ENCODE measurements around the gene RBSN.

The RBSN gene

DNA sequence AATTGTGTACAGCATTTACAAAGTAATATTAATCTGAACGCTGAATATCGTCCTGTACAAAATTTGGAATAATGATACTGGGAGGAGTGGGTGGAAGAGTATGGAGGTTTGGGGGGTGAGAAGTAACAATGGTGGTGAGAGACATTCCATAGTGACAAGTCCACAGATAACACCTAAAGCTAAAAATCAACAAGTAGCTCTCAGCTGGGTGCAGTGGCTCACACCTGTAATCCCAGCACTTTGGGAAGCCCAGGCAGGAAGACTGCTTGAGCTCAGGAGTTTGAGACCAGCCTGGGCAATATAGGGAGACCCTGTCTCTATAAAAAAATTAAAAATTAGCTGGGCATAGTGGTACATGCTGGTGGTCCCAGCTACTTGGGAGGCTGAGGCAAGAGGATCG, 38.9 kb downstream of the RBSN start:
- DNase-seq (ENCODE audit: low spot score) = no peak

DNA sequence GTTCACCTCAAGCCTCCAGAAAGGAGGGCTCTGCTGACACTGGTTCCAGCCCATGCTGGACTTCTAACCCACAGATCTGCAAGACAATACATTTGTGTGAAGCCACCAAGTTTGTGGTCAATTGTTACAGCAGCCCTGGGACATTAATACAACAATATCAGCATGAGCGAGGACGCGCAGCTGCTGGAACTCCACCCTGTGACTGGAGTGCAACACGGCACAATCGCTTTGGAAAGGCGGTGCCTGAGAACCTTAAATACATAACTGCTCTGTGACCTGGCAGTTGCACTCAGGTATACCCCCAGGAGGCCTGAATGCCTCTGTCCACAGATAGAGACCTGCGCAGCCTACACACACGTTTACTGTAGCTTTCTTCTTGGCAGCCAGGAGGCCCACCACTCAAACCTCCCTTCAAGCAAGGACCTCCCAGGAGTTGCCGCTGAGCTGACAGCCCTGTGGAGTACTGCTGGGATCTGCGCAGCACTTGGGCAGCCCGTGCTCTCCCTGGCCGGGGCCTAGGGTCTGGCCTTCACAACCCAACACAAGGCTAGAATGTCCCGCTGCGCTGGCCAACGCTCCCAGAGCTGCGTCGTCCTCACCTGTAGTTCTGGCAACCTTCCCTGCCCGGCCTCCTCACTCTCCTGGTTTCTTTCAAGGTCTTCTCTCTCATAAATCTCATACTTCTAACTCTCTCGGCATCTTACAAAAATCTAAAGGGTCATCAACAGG, 42.1 kb downstream of the RBSN start:
- no peak for DNase-seq (ENCODE audit: low spot score)

DNA sequence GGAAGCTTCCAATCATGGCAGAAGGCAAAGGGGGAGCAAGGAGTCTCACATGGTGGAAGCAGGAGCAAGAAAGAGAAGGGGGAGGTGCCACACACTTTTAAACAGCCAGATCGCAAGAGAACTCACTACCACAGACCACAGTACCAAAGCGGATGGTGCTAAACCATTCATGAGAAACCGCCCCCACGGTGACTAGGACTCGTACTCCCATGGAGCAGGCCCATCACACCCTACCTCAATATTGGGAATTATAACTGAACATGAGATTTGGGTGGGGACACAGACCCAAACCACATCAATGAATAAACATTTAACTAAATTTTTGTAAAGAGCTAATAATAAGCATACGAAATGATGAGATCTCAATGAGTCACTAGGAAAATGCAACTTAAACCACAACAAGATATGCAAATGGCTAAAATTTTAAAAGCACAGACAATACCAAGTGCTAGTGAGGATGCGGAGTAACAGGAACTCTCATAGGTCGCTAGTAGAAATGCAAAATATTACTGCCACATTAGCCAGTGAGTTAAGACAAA, 43.9 kb downstream of the RBSN start:
- no peak for DNase-seq (ENCODE audit: low spot score)

DNA sequence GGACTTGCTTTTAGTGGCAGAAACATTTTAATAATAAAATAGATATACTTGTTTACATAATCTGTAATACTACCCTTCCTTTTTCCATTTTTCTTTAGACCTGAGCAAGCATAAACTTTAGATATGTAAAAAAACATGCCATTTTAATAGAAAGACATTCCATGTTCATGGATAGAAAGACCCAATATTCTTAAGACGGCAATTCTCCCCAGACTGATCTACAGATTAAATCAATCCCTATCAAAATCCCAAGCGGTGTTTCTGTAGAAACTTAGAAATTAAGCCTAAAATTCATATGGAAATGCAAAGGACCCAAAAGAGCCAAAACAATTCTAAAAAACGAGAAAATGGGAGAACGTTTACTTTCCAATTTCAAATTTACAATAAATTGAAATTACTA, 45.4 kb downstream of the RBSN start:
- DNase-seq (ENCODE audit: low spot score) = no peak

DNA sequence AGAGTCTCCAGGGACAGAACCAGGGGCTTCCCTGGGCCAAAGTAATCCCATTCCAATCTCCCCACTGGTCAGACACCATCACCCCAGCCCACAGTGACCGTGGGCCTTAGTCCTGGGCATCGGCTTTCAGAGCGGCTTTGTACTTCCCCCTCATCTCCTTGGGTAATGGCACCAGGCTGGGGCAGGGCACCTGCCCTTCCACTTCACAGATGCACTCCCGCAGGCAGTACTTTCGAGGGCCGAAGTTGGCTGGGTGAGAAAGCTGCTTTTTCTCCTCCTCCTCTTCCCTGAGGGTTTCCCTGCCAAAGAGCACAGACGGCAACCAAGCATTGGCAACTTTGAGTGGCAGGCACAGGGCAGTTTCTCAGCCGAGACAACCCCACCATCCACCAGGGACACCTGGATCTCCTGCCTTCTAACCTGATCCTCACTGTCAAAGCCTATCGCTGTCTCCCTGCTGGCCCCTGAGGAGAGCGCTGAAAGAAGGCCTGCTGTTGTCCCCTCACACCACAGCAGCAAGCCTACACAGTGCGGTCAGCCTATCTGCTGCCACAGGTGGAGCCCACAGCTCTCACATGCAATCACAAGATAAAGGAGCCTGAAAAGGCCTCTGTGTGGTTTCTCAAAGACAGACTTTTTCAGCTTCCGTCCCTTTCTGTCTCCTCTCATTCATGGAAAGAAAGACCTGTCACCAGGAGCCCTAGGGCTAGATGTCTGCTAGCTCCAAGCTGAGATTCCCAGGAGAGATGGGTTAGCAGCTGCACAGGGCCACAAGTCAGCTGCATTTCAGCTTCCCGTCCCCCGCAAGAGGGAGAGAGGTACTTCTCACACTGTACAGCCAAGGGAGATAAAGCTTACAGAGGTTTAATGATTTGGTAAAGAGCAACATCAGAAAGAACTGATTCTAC, 46.4 kb downstream of the RBSN start:
- DNase-seq (ENCODE audit: low spot score) = no peak

DNA sequence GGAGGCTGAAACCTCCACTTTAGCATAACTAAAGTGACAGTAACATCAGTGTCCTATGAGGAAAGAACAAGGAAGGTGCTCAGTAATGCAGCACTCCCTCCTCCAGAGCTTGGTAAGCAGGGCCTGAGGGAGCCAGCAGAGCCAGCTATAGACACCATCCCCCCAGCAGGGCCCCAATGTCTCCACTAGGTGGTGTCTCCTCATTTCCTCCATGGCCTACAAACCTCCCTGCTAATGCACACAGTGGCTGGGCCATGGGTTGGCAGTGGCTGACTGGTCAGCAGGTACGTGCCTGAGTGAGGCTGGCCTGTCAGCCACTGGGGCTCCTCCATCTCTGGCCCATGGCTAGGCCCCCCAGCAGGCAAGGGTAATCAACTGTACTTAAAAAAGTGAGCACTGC, 47.4 kb downstream of the RBSN start:
- DNase-seq (ENCODE audit: low spot score) = no peak

DNA sequence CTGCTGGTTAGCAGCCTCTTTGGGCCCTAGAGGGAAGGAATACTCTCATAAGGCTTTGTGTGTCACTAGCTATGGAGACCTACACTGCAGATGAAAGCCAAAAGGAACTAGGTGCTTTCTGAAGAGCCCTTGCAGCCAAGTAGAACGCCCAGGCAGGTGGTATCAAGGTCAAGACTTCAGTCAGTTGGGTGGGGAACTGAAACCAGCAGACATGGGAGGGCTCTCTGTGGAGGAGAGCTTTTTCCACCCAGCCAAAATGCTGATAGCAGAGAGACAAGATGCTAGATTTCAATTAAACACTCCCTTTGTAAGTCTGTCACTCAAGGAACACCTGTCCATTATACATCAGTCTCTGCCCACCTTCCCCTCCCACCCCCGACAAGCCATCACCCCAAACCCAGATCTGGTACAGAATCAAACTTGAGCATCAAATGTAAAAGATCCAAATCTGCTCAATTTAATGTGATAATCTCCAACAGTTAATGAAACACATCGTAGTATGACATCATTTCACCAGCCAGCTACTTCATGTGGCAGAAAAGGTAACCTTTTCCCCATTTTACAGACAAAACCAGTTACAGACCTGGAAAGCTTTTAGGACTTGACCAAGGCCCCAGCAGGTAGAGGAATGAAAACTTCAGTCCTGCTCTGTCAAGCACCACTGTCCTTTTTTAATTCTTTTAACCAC, 48.4 kb downstream of the RBSN start:
- no peak for DNase-seq (ENCODE audit: low spot score)

DNA sequence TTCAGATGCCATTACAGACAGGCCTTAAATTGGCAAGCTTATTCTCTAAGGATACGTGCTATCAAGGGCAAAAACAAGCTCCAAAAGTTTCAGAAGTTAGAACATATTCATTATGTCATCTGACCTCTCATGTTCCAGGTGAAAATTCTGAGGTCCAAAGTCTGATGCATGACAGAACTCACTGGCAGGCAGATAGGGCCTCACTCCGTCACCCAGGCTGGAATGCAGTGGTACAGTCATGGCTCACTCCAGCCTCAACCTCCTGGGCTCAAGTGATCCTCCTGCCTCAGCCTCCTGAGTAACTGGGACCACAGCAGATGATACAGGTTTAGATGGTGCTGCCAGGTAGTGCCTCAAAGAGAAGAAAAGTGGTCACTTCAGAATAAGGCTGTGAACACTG, 49.4 kb downstream of the RBSN start:
- DNase-seq (ENCODE audit: low spot score) = no peak

DNA sequence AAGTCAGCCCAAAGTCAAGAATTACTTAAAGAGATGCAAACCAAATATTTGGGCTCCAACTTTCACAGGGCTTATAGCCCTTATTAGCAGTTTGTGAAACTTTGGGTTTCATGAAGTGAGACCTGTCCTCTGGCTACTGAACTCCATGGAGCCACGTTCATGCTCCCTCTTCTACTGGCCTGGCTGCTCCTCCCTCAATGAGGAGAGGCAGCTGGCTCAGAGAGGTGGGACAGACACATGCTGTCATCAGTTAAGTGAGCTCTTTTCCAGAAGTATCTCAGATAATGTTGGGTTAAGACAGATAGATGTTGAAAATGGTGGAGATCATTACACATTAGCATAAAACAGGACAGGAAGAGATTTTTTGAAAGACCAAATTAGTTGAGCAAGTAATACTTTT, 53.3 kb downstream of the RBSN start:
- DNase-seq (ENCODE audit: low spot score) = no peak

DNA sequence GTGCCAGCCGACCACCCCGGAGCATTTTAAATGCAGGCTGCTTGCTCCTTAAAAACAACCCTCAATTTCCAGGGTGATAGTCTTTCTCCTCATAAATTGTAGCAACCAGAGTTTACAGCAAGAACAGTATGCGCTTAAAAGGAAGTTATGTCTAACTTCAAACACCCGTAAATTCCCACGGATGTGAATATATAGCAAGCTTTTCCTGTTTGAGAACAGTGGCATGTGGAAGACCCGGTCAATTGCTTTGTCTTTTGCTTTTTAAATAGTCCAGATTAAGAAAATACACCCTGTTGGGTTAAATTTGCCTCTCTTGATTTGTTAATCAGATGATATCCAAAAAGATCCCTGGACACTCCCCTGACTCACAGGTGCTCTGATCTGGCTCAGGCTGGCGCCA, 54.6 kb downstream of the RBSN start:
- no peak for DNase-seq (ENCODE audit: low spot score)

DNA sequence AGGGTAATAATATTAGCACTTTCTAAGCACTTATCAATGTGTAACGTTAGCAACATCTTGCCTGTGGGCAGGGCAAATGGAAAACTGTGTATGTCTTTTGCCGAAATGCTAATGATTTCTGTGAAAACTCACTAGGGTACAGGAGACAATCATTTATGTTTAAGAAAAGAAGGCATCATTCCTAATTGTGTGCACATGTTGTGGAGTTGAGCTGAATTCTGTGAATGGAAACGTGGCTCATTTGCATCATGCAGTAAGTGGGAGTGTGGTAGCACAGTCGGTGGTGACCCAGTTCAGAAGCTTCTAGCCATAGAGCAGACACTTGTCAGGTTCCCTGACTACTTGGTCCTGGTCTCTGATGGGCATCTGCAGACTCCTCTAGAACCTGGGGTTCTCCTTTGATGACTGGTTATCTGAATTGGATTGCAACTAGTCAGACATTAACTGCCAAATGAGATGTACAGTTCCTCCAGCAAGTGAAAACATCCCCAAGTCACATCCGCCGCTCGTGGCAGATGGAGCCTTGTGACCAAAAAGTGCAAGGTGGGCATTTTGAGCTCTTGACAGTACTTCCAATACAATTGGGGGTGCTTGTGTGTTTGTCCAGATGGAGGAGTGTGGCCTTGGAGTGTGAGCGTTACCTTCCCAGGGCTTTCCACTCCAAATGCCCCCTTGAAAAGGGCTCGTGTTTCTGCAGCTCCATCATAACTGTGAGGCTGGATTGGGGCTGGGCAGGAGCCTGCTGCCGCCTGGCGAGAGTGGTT, 55.4 kb downstream of the RBSN start:
- no peak for DNase-seq (ENCODE audit: low spot score)

DNA sequence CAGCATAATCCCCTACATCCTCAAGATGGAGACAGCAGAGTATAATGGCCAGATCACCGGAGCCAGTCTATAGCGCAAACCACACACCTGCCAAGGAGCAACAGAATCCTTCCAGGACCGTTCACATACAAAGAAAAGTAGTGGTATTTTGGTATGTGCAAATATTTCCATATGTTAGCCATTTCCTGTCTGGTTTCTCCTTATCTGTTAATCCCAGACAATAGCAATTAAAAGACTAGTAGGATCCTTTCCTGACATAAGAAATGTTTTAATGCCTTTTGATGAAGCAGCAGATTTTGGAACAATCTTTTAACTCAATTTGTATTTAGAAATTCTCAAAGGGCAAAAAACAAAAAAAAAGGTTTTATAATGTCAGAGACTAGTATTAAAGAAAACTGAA, 56.0 kb downstream of the RBSN start:
- DNase-seq (ENCODE audit: low spot score) = no peak

DNA sequence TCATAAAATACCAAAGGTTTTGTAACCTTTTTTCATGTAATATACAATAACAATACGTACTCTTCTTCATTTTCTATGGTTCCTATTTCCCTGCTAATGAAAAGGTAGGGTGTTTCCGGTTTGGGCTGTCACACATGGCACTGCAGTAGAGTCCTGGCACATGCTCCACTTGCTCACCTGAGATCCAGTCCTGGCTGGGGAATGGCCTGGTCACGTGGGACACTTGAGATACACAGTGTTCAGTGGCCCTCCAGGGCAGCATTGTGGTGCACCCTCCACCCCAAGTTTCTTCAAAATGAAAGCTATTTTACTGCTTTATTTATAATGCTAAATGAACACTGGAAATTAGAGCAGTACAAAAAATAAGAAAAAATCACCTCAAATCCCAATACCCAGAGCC, 57.0 kb downstream of the RBSN start:
- no peak for DNase-seq (ENCODE audit: low spot score)

DNA sequence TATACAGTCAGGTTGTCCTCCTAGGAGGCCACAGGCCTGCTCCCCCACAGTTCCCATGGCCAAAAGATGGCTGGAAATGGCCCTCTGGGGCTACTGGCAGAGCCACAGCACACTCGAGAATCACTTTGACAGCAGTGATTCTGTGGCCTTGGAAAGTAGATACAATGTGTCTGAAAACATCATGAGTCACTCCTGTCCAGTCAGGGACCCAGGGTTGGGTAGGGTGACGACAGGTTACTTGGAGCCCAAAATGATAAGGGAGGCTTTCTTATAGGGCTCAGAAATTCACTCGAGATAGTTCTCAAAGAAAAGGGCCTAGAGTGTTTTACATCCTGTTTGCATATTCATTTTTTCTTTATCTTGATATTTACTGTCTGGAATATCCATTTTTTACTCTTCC, 58.1 kb downstream of the RBSN start:
- no peak for DNase-seq (ENCODE audit: low spot score)

DNA sequence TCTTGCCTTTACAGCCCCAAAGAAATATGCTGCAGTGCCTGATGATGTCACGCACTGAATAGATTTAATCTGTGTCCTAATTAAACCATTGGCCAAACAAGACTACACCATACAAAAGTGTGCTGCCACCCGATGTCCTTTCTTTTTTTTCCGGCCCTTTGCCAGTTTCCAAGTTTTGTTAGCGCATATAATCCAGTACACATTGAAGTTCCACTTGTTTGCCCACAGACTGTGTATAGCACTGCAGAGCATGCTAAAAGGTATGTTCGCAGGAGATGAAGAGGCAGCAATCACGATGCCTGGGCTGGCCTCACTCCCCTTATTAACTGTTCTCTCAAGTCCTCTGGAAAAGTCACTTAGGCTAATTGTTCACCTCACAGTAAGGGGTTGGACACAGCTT, 60.6 kb downstream of the RBSN start:
- no peak for DNase-seq (ENCODE audit: low spot score)

DNA sequence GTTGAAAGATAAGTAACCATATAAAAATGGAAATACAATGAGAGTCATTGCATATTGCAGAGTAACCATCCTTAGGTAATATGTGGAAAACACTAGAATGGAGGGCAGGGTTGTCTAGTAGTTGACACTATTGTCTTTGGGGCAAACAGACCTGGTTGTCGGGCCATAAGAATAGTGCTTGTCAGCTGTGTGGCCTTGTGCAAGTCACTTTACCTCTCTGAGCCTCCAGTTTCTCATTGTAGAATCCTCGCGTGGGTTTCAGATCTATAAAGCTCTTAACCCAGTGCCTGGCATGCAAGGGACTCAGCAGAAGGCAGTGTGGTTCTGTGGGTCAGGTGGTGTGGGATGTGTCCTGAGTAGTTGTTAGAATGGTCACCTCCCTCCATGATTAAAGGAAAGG, 65.8 kb downstream of the RBSN start:
- no peak for DNase-seq (ENCODE audit: low spot score)

DNA sequence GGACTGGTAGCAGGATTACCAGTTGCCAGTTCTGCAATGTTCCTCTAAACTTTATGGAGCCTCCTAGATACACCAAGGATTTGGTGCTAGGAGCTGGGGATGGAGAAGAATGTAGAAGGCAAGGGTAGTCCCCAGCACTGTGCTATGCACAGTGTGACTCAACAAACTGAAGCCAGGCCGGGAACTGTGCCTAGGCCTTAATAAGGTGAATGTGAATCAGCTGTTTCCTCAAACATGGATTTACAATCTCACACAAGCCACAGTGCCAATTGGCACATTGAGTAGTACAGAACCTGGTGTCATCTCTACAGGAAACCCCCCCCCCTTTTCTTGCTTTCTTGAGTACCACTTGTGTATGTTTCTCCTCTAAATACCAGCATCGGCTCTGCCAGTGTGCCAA, 66.3 kb downstream of the RBSN start:
- no peak for DNase-seq (ENCODE audit: low spot score)

DNA sequence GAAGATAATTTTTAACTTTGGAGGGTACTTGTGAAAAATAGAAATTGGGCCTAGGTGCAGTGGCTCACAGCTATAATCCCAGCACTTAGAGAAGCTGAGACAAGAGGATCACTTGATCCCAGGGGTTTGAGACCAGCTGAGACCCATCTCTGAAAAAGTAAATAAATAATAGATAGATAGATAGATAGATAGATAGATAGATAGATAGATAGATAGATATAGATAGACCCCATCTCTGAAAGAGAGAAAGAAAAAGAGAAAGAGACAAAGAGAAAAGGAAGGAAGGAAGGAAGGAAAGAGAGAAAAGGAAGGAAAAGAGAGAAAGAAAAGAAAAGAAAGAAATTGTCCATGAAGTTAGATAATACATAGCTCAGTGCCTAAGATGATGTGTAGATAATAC, 69.3 kb downstream of the RBSN start:
- DNase-seq (ENCODE audit: low spot score) = no peak

DNA sequence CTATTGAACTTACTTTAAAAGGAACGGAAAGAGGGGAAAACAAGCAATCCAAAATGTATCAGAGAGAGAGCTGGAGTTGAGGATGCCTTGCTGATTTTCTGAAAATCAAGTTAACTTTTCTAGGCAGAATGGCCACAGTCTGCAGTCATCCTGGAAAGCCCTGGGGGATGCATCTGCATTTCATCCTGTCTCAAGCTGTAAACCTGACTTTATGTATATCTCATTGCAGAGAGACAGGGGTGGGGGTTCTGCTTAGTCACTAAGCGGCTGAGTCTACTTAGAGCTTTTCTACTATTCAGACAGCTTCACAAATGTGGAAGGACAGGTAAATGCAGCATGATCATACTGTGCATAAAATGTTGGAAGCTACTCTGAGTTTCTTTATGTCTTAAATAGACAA, 75.2 kb downstream of the RBSN start:
- no peak for DNase-seq (ENCODE audit: low spot score)

DNA sequence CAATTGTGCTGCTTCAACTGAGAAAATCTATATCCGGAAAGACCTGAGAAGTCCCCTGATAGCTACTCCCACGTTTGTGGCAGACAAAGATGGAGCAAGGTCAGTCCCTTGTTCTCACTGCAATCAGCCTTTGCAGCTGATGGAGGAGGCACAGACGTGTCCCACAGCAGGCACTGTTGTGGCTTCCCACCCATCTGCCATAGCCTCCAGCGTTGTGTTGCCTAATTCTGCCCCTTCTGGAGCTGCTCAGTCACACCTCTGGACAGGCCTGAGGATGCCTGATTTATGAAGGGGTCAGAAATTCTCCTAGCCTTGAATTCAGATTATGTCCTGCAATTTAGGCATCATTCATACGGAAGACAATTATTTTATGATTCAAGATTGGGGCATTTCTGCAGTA, 75.7 kb downstream of the RBSN start:
- no peak for DNase-seq (ENCODE audit: low spot score)
